ENCODE measurements around the gene E2F2.

The E2F2 gene

DNA sequence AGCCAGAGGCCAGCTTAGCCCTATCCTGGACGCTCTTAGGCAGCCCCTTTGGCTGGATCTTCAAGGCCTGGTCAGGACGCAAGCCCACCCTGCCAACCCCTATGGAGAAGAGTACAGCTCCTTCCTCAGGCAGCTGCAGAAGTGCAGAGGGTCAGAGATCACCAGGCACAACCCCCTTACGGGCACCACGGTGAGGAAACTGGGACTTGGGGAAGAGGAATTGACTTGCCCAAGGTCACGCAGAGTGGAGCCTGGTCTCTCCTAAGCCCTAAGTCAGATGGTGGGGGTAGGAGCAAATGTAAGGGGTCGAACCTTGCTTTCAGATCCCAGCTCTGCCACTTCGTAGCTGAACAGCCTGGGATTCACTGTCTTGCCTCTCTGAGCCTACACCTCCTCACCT lies 3.7 kb downstream of the E2F2 start:
- TF ChIP-seq, protein P1, sequence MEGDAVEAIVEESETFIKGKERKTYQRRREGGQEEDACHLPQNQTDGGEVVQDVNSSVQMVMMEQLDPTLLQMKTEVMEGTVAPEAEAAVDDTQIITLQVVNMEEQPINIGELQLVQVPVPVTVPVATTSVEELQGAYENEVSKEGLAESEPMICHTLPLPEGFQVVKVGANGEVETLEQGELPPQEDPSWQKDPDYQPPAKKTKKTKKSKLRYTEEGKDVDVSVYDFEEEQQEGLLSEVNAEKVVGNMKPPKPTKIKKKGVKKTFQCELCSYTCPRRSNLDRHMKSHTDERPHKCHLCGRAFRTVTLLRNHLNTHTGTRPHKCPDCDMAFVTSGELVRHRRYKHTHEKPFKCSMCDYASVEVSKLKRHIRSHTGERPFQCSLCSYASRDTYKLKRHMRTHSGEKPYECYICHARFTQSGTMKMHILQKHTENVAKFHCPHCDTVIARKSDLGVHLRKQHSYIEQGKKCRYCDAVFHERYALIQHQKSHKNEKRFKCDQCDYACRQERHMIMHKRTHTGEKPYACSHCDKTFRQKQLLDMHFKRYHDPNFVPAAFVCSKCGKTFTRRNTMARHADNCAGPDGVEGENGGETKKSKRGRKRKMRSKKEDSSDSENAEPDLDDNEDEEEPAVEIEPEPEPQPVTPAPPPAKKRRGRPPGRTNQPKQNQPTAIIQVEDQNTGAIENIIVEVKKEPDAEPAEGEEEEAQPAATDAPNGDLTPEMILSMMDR (IDR thresholded peaks at IDR 0.05; ENCODE audit: insufficient read depth, low read length, poor library complexity, severe bottlenecking): no peak
- TF ChIP-seq EZH2phosphoT487 (conservative IDR thresholded peaks at IDR 0.05; ENCODE audit: low read length): no peak
- Histone ChIP-seq H3K4me3 (ENCODE audit: insufficient read depth, low read length, poor library complexity, severe bottlenecking) (peak overlapping the region; percentile 76), H3F3A (ENCODE audit: insufficient read depth) (peaks cover 59% of the 10 kb centered on the region), H4K20me1 (ENCODE audit: low read depth, low read length) (peaks cover 8% of the 10 kb centered on the region; the same call in 1 of the 2 replicates), H3K36me3 (ENCODE audit: low read length) (peaks cover 6% of the 10 kb centered on the region), H3K79me2 (ENCODE audit: insufficient read depth, low read length) (peaks cover 76% of the 10 kb centered on the region), H3K9me2 (replicated peaks; ENCODE audit: insufficient read depth, low read length) (no peaks in the 10 kb centered on the region), H3K9me3 (ENCODE audit: insufficient read depth, low read length) (no peaks in the 10 kb centered on the region), H3K27ac (ENCODE audit: low read depth, low read length) (peak overlapping the region; percentile 94), H2AFZ (ENCODE audit: low read depth, low read length, severe bottlenecking) (no peak overlapping the region), H3K9ac (ENCODE audit: low read length) (peak overlapping the region; percentile 96; the same call in 1 of the 2 replicates), H3K4me2 (ENCODE audit: low read depth, low read length, poor library complexity, severe bottlenecking) (peak overlapping the region; percentile 96), H3K27me3 (ENCODE audit: low read length) (no peaks in the 10 kb centered on the region)

DNA sequence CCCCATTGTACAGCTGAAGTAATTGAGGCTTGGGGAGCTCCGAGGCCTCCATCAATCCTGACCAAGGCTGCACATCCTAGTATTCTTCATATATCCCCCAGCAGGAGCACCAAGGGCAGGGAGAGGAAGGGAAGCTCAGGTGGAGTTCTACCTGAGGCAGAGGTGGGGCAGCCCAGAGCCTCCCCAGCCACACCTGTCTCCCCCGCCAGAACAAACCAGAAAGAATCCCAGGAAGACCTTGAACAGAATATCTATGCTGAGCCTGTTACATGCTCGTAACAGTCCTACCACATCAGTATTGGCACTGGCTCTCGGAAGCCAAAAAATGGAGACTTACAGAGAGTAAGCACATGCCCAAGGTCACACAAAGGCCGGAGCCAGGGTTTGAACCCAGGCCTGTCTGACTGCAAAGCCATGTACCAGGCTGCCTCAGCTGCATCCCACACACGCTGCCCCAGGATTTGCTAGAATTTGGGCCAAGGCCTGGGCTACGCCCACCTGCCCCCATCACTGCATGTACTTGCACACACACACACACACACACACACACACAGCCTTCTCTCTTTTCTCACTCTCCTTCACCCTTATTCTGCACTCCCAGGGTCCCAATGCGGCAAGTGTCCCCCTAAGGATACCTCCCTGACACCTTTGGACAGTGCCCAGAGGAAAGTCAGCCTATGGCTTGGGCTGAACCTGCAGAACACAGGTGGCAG lies 4.5 kb downstream of the E2F2 start:
- peak overlapping the region; percentile 96 for H3K4me2 ChIP-seq (ENCODE audit: low read depth, low read length, poor library complexity, severe bottlenecking)
- peaks cover 84% of the 10 kb centered on the region for H3K79me2 ChIP-seq (ENCODE audit: insufficient read depth, low read length)
- peak overlapping the region; percentile 94 for H3K27ac ChIP-seq (ENCODE audit: low read depth, low read length)
- H3K9me2 ChIP-seq (replicated peaks; ENCODE audit: insufficient read depth, low read length): no peaks in the 10 kb centered on the region
- TF ChIP-seq, protein P1 (IDR thresholded peaks at IDR 0.05; ENCODE audit: insufficient read depth, low read length, poor library complexity, severe bottlenecking): no peak
- TF ChIP-seq EZH2phosphoT487 (conservative IDR thresholded peaks at IDR 0.05; ENCODE audit: low read length): no peak
- H3K36me3 ChIP-seq (ENCODE audit: low read length): peaks cover 6% of the 10 kb centered on the region
- H4K20me1 ChIP-seq (ENCODE audit: low read depth, low read length): peaks cover 8% of the 10 kb centered on the region; the same call in 1 of the 2 replicates
- H3K9ac ChIP-seq (ENCODE audit: low read length): peak overlapping the region; percentile 96; the same call in 1 of the 2 replicates
- H3K9me3 ChIP-seq (ENCODE audit: insufficient read depth, low read length): no peaks in the 10 kb centered on the region
- H3K4me3 ChIP-seq (ENCODE audit: insufficient read depth, low read length, poor library complexity, severe bottlenecking): peak overlapping the region; percentile 31
- H3F3A ChIP-seq (ENCODE audit: insufficient read depth): peaks cover 56% of the 10 kb centered on the region
- H3K27me3 ChIP-seq (ENCODE audit: low read length): no peaks in the 10 kb centered on the region
- no peak overlapping the region for H2AFZ ChIP-seq (ENCODE audit: low read depth, low read length, severe bottlenecking)

DNA sequence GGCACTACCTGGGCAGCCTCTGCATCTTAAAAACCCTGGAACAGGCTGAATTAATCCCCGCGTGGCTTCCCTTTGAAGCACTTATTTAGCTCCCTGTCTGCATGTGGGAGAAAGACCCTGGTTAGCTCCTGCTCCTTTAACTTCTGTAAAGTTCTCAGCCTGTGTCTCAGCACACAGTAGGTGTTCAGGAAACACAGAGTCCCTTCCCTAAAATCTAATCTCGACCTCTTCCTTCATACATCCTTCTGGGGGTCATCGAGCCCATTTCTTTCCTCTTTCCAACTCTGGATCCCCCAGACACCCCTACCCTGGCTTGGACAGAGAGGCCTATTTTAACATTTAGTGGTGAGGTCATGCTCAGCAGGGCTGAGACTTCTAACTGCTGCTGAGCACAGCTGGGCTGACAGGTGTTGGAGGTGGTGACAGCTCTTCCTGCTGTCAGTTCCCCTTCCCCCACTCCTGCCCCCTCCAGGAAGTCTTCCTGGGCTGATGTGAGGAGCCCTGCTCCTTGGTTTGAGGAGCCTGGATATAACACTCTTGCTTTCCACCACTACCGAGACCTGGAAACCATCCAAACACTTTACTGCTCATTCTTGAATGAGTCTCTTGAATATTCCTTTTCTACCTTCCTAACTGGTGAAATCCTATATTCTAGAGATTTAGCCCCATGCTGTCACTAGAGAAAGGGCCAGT lies 5.3 kb downstream of the E2F2 start:
- Histone ChIP-seq H3K4me2 (ENCODE audit: low read depth, low read length, poor library complexity, severe bottlenecking) (peak overlapping the region; percentile 96), H3K27ac (ENCODE audit: low read depth, low read length) (peak overlapping the region; percentile 94), H3K9ac (ENCODE audit: low read length) (peak overlapping the region; percentile 96), H3K36me3 (ENCODE audit: low read length) (peaks cover 6% of the 10 kb centered on the region), H4K20me1 (ENCODE audit: low read depth, low read length) (peaks cover 8% of the 10 kb centered on the region; the same call in 1 of the 2 replicates), H2AFZ (ENCODE audit: low read depth, low read length, severe bottlenecking) (no peak overlapping the region), H3F3A (ENCODE audit: insufficient read depth) (peaks cover 56% of the 10 kb centered on the region), H3K79me2 (ENCODE audit: insufficient read depth, low read length) (peaks cover 81% of the 10 kb centered on the region), H3K9me3 (ENCODE audit: insufficient read depth, low read length) (no peaks in the 10 kb centered on the region), H3K27me3 (ENCODE audit: low read length) (no peaks in the 10 kb centered on the region), H3K4me3 (ENCODE audit: insufficient read depth, low read length, poor library complexity, severe bottlenecking) (peak overlapping the region; percentile 35), H3K9me2 (replicated peaks; ENCODE audit: insufficient read depth, low read length) (no peaks in the 10 kb centered on the region)
- TF ChIP-seq, protein P1 (IDR thresholded peaks at IDR 0.05; ENCODE audit: insufficient read depth, low read length, poor library complexity, severe bottlenecking): no peak
- no peak for TF ChIP-seq EZH2phosphoT487 (conservative IDR thresholded peaks at IDR 0.05; ENCODE audit: low read length)

Measured in SU-DHL-6 (cell line).